ENCODE data around the gene CCT3. TPM values are rescaled to one million over a fixed set of nuclear protein-coding genes. Genes with fewer than 3 reads are reported as not detected.
A peak's percentile ranks its signal among the peaks of the same experiment; 100 is the strongest.

Gene CCT3
- total RNA-seq, 1 donor from 2014 or later: 623 TPM

- Mint-ChIP-seq H3K4me3 (no peak overlapping the region), H3K27me3 (no peaks in the 10 kb centered on the region), H3K27ac (no peak overlapping the region), H3K9me3 (no peaks in the 10 kb centered on the region), H3K36me3 (ENCODE audit: low read depth) (peaks cover 11% of the 10 kb centered on the region), H3K4me1 (peaks cover 10% of the 10 kb centered on the region)
- DNase-seq: no peak
- intact Hi-C loops (cut with micrococcal nuclease): no loop called here
Measured at GRCh38 chr1:156289857-156290256, 48.2 kb downstream of the CCT3 start.

DNA sequence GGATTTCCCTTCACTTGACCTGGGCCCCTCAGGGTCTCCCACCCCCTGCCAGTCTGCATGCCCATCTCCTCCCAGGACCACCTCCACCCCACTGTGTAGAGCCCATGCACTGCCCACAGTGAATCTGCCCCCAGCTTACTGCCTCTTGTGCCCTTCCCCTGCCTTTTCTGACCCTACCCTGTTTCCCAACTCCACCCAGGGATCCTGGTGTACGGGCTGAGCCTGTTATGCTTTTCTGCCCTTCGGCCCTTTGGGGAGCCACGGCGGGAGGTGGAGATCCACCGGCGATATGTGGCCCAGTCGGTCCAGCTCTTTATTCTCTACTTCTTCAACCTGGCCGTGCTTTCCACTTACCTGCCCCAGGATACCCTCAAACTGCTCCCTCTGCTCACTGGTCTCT is 52.0 kb downstream of the CCT3 start:
- no peak overlapping the region for H3K27ac Mint-ChIP-seq
- intact Hi-C loops (cut with micrococcal nuclease): no loop called here
- peaks cover 28% of the 10 kb centered on the region for H3K4me1 Mint-ChIP-seq
- H3K9me3 Mint-ChIP-seq: no peaks in the 10 kb centered on the region
- no peak overlapping the region for H3K4me3 Mint-ChIP-seq
- no peaks in the 10 kb centered on the region for H3K27me3 Mint-ChIP-seq
- DNase-seq: no peak
- peaks cover 9% of the 10 kb centered on the region for H3K36me3 Mint-ChIP-seq (ENCODE audit: low read depth)

GRCh38 chr1:156285437-156285836 is 52.7 kb downstream of the CCT3 start:
- Mint-ChIP-seq H3K4me3 (no peak overlapping the region), H3K27me3 (no peaks in the 10 kb centered on the region), H3K36me3 (ENCODE audit: low read depth) (peaks cover 9% of the 10 kb centered on the region), H3K4me1 (peaks cover 34% of the 10 kb centered on the region), H3K27ac (no peak overlapping the region), H3K9me3 (no peaks in the 10 kb centered on the region)
- intact Hi-C loops (cut with micrococcal nuclease): no loop called here
- no peak for DNase-seq

- no peak overlapping the region for H3K4me3 Mint-ChIP-seq
- intact Hi-C loops (cut with micrococcal nuclease): no loop called here
Measured at GRCh38 chr1:156284757-156285156, 53.3 kb downstream of the CCT3 start.

DNA sequence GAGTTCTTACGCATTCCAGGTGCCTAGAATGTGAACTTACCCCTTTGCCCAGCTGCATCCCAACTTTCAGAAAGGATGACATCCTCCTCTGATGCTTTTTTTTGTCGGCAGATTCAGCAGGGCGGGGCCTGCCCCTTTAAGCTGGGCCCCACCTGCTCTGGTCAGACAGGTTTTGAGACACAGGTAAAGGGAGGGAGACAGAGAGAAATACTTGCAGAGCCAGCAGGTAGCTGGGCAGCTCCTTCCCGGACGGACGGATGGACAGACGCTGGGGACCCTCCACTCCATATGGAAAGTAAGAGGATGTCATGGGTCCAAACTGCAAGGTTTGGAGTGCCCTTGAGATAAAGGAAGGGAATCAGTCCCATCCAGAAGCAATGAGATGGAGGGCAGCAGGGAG is 54.0 kb downstream of the CCT3 start, which contains the start of gene TMEM79:
Gene TMEM79 (plus strand): TSS at position 214 of the 400 bp plus-strand sequence. CDS start 902 bp downstream, outside the sequence.
- intact Hi-C loops (cut with micrococcal nuclease): no loop called here
- H3K9me3 Mint-ChIP-seq: no peaks in the 10 kb centered on the region

More at GRCh38 chr1:156284757-156285156, 53.3 kb downstream of the CCT3 start:
- Mint-ChIP-seq H3K9me3 (no peaks in the 10 kb centered on the region), H3K27ac (no peak overlapping the region), H3K27me3 (no peaks in the 10 kb centered on the region), H3K36me3 (ENCODE audit: low read depth) (peaks cover 9% of the 10 kb centered on the region), H3K4me1 (peaks cover 38% of the 10 kb centered on the region)
- DNase-seq: no peak

DNA sequence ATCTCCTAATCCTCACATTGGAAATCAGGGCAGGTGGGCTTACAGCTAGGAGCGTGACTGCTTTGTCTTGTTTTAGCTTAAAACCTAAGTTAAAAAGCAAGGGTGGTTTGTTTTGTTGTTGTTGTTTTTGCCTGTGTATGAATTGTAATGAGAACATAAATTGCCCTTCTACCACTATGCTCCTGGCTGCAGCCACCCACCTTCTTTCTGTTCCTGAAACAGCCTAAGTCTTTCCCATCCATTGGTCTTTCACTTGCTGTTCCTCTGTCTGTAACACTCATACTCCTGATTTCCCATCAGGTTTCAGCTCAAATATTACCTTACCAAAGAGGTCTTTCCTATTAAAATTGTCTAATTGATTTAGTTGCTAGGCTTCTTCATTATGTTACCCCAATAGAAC is 54.6 kb downstream of the CCT3 start:
- Mint-ChIP-seq H3K4me1 (peaks cover 38% of the 10 kb centered on the region), H3K36me3 (ENCODE audit: low read depth) (peaks cover 9% of the 10 kb centered on the region), H3K27ac (peak overlapping the region; percentile 96), H3K27me3 (no peaks in the 10 kb centered on the region), H3K4me3 (peak overlapping the region; percentile 93), H3K9me3 (no peaks in the 10 kb centered on the region)
- intact Hi-C loops (cut with micrococcal nuclease): loop anchor here (1.0 to 2.0 kb wide), 5 partner anchors 12 to 445 kb away; partner anchors contain the start of genes GLMP, ISG20L2, METTL25B and PMF1
- no peak for DNase-seq

More for the DNA sequence above, 54.0 kb downstream of the CCT3 start, which contains the start of gene TMEM79:
- H3K4me1 Mint-ChIP-seq: peaks cover 38% of the 10 kb centered on the region
- peak within 1 kb of the TSS; percentile 93 for H3K4me3 Mint-ChIP-seq
- H3K27ac Mint-ChIP-seq: peak within 1 kb of the TSS; percentile 96
- H3K27me3 Mint-ChIP-seq: no peaks in the 10 kb centered on the region
- no peak for DNase-seq
- H3K36me3 Mint-ChIP-seq (ENCODE audit: low read depth): peaks cover 8% of the 10 kb centered on the region

DNA sequence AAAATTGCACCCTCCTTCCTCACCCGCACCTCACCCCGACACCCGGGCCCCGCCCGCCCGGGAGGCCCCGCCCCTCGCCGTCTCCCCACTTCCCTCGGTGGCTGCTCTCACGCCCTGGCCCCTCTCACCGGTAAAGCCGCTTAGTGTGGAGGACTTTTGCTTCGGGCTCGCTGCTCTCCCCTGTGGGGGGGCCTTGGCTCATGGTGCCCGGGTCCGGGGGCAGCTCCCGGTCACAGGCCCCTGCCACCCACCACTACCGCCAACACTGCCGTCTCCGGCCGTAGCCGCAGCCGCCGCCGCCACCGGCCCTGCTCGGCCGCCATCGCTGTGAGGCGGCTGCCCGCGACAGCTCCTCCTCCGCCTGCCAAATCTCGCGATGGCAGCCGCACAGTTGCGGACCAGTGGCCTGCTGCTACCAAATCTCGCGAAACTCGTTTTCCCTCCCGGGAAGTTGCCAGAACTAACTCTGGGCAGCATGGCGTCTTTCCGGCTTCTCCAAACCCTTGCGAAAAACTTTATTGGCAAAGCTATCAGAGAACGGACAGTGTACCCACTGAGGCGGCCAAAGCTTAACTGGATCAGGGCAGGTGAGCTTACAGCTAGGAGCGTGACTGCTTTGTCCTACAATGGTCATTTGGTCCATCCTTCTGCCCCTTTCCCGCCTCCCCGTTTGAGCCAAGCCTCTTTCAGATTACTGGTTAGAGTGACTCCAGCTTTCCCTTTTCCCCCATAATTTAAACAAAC is 55.4 kb downstream of the CCT3 start, which contains the start of gene SMG5:
Gene SMG5 (minus strand): TSS at position 347 of the 744 bp plus-strand sequence. CDS start 145 bp downstream, at position 202.
- intact Hi-C loops (cut with micrococcal nuclease): loop anchor here (1.0 to 2.0 kb wide), 6 partner anchors 13 to 446 kb away; partner anchors contain the start of genes CCT3, GLMP, ISG20L2 and METTL25B
- Mint-ChIP-seq H3K4me3 (peak within 1 kb of the TSS; percentile 93), H3K36me3 (ENCODE audit: low read depth) (peaks cover 17% of the 10 kb centered on the region), H3K4me1 (peaks cover 38% of the 10 kb centered on the region), H3K27me3 (no peaks in the 10 kb centered on the region), H3K27ac (peak within 1 kb of the TSS; percentile 96), H3K9me3 (no peaks in the 10 kb centered on the region)
- peak; percentile 99 for DNase-seq

DNA sequence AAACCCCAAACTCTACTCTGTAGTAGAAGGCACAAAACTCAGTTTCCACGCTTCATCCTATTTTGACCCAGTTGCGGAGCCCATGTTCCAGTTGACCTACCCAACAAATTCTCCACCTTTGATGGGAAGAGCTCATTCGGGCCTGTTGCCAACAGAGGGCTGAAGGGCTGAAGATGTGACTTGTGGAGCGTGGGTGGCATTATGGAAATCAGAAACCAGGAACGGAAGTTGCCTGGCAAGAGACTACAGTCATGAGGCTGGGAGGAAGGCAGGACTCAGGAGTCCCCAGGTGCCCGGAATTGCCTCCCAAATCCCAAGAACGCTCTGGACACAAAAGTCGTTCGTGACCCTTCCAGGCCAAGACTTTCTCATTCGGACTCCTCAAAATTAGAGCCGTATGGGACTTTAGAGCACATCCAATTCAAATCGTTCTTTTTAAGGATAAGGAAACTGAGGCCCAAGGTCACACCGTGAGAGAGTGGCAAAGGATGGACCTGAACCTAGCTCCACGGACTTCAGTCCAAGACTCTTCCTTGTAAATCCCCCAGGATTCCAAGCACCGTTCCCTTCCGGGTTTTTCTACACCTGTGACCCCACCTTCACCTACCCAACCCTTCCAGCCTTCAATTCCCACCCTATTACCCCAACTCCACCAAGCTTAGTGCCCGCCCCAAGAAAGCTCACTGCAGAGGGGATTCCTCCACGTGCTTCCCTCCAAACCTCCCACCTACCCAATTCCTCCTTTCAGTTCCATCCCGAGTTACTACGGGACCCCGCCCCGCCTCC is 56.2 kb downstream of the CCT3 start:
- peak overlapping the region; percentile 93 for H3K4me3 Mint-ChIP-seq
- peak; percentile 70 for DNase-seq
- peaks cover 38% of the 10 kb centered on the region for H3K4me1 Mint-ChIP-seq
- no peaks in the 10 kb centered on the region for H3K9me3 Mint-ChIP-seq
- H3K36me3 Mint-ChIP-seq (ENCODE audit: low read depth): peaks cover 25% of the 10 kb centered on the region
- peak overlapping the region; percentile 96 for H3K27ac Mint-ChIP-seq
- H3K27me3 Mint-ChIP-seq: no peaks in the 10 kb centered on the region
- intact Hi-C loops (cut with micrococcal nuclease): loop anchor here (1.0 to 2.0 kb wide), 5 partner anchors 56 to 447 kb away; partner anchors contain the start of genes CCT3, ISG20L2, METTL25B and PMF1

- Mint-ChIP-seq H3K4me1 (peaks cover 38% of the 10 kb centered on the region), H3K4me3 (peak overlapping the region; percentile 93), H3K27me3 (no peaks in the 10 kb centered on the region), H3K27ac (peak overlapping the region; percentile 96), H3K9me3 (no peaks in the 10 kb centered on the region), H3K36me3 (ENCODE audit: low read depth) (peaks cover 31% of the 10 kb centered on the region)
- intact Hi-C loops (cut with micrococcal nuclease): no loop called here
- DNase-seq: peak; percentile 76
Measured at GRCh38 chr1:156281281-156281680, 56.8 kb downstream of the CCT3 start.

- H3K27ac Mint-ChIP-seq: no peak overlapping the region
- no peaks in the 10 kb centered on the region for H3K9me3 Mint-ChIP-seq
- intact Hi-C loops (cut with micrococcal nuclease): no loop called here
- H3K4me1 Mint-ChIP-seq: peaks cover 38% of the 10 kb centered on the region
- no peaks in the 10 kb centered on the region for H3K27me3 Mint-ChIP-seq
- peaks cover 42% of the 10 kb centered on the region for H3K36me3 Mint-ChIP-seq (ENCODE audit: low read depth)
- no peak for DNase-seq
- H3K4me3 Mint-ChIP-seq: peak overlapping the region; percentile 25
Measured at GRCh38 chr1:156279837-156280236, 58.3 kb downstream of the CCT3 start.

GRCh38 chr1:156276966-156277381 is 61.1 kb downstream of the CCT3 start:
- Mint-ChIP-seq H3K27ac (no peak overlapping the region), H3K36me3 (ENCODE audit: low read depth) (peaks cover 64% of the 10 kb centered on the region), H3K9me3 (no peaks in the 10 kb centered on the region), H3K4me1 (peaks cover 18% of the 10 kb centered on the region), H3K27me3 (no peaks in the 10 kb centered on the region), H3K4me3 (no peak overlapping the region)
- no peak for DNase-seq
- intact Hi-C loops (cut with micrococcal nuclease): no loop called here

DNA sequence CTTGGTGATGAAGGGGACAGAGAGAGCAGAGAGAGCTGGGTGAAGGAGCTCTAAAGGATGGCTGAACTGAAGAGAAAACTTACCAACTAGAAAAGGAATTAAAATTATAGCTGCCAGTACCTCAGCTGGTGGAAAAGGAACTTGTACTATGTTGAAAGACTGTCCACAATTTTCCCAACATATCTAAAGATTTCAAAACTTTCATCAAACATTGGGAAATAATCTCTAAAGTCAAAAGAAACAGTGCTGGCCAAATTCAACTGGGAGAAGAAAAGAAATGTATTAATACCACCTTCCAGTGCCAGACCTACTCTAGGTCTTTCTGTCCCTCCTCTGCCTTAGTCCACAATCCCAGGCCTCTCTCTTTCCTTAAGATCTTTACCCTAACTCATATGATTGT is 61.6 kb downstream of the CCT3 start:
- intact Hi-C loops (cut with micrococcal nuclease): no loop called here
- Mint-ChIP-seq H3K36me3 (ENCODE audit: low read depth) (peaks cover 68% of the 10 kb centered on the region), H3K9me3 (no peaks in the 10 kb centered on the region), H3K4me1 (peaks cover 15% of the 10 kb centered on the region), H3K4me3 (no peak overlapping the region), H3K27ac (no peak overlapping the region), H3K27me3 (no peaks in the 10 kb centered on the region)
- DNase-seq: no peak

DNA sequence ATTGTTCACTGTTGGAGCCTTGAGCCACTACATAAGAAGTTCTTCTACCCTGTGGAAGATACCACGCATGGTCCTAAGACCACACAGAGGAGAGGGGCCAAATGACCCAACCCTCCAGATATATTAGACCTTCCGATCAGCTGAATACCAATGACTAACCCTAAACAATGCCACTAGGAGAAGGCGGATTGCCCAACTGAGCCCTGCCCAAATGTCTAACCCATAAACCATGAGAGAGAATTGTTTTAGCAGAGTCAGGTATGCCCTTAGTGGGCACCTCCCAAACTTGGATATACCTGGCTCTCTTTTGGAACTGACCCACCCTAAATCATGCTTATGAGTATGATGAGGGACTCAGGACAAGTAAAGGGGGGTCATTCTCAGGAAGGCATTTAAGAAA is 67.8 kb downstream of the CCT3 start:
- intact Hi-C loops (cut with micrococcal nuclease): no loop called here
- Mint-ChIP-seq H3K4me1 (peaks cover 1% of the 10 kb centered on the region), H3K36me3 (ENCODE audit: low read depth) (peaks cover 73% of the 10 kb centered on the region), H3K9me3 (no peaks in the 10 kb centered on the region), H3K4me3 (no peak overlapping the region), H3K27ac (no peak overlapping the region), H3K27me3 (no peaks in the 10 kb centered on the region)
- DNase-seq: no peak

DNA sequence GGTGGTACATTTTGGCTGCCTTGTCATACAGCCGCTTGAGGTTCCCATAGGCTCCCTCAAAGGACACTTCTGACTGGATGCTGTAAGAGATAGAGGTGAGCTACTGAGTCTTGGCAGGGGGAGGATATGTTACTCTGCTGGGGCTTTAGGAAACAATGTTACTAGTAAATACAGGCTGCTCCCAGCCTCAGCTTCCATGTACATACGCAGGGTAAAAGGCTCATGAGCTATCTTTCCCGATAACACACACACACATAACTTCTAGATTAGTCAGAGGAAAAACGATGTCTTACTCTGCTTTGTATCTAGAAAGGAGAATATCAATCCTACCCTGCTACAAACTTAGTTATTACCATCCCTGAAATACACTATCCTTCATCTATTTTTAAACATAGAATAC is 69.8 kb downstream of the CCT3 start:
- Mint-ChIP-seq H3K4me1 (peaks cover 4% of the 10 kb centered on the region), H3K27ac (no peak overlapping the region), H3K9me3 (no peaks in the 10 kb centered on the region), H3K36me3 (ENCODE audit: low read depth) (peaks cover 71% of the 10 kb centered on the region), H3K27me3 (no peaks in the 10 kb centered on the region), H3K4me3 (no peak overlapping the region)
- intact Hi-C loops (cut with micrococcal nuclease): no loop called here
- DNase-seq: no peak

Data from activated CD4-positive, alpha-beta T cell treated with anti-CD3 and anti-CD28 coated beads, Interleukin-2, amount 10 ng/mL, durations not matched to agents 24 days and 14 days (primary cell).